Astrocyte of the spinal cord (primary cell): ENCODE data around the gene TMEM8B.
A peak's percentile ranks its signal among the peaks of the same experiment; 100 is the strongest.

ENCODE experiments used
- DNase-seq: peaks from one replicate; pipeline ENCODE4 v3.0.0; 2011; ENCODE audit warnings: low read depth, low spot score
- H3K4me3 ChIP-seq: 2 replicates; pipeline ENCODE4 v1.5.1; 2011; ENCODE audit warnings: low read depth, mild to moderate bottlenecking, low read length, moderate library complexity
- CTCF ChIP-seq: IDR thresholded peaks from 2 replicates; pipeline ENCODE4 v1.5.1; 2012; ENCODE audit warnings: low read depth, mild to moderate bottlenecking, low read length, inconsistent platforms
- in situ Hi-C: cut with HindIII; loops from 2 replicates; pipeline ENCODE4 v1.10.0; 2017; ENCODE audit warnings: low sequenced_read_pairs

TMEM8B gene

GRCh38 chr9:35907711-35908503 lies 78.9 kb downstream of the TMEM8B start:
- peak; percentile 90 for DNase-seq
- in situ Hi-C loops, result no loop called here
- TF ChIP-seq CTCF, result no peak
- H3K4me3 ChIP-seq, result no peak overlapping the region

- no peak overlapping the region for H3K4me3 ChIP-seq
- in situ Hi-C loops, result no loop called here
- no peak for TF ChIP-seq CTCF
- no peak for DNase-seq
Measured at GRCh38 chr9:35908504-35909125, 79.6 kb downstream of the TMEM8B start.

GRCh38 chr9:35909274-35909673 lies 80.2 kb downstream of the TMEM8B start, which contains the start of gene SPAAR:
SPAAR (plus strand) TSS chr9:35909490; CDS start chr9:35910464, 974 bp downstream.
- TF ChIP-seq CTCF, result no peak
- in situ Hi-C loops, result no loop called here
- DNase-seq, result no peak
- H3K4me3 ChIP-seq, result no peak within 1 kb of the TSS

GRCh38 chr9:35909687-35910612 lies 80.9 kb downstream of the TMEM8B start:
- no peak for DNase-seq
- in situ Hi-C loops, result no loop called here
- TF ChIP-seq CTCF, result no peak
- H3K4me3 ChIP-seq, result no peak overlapping the region

- DNase-seq, result peak; percentile 72
- in situ Hi-C loops, result no loop called here
- peak; percentile 62 for TF ChIP-seq CTCF
- H3K4me3 ChIP-seq, result no peak overlapping the region
Measured at GRCh38 chr9:35910613-35911359, 81.8 kb downstream of the TMEM8B start.

GRCh38 chr9:35911690-35912089 lies 82.7 kb downstream of the TMEM8B start:
- DNase-seq, result no peak
- in situ Hi-C loops, result no loop called here
- TF ChIP-seq CTCF, result no peak
- H3K4me3 ChIP-seq, result no peak overlapping the region
